Mammary epithelial cell (primary cell): ENCODE results near the gene LRRC28.

Source experiments
- CTCF ChIP-seq, 2 donors: IDR thresholded peaks in 1 of 2; conservative IDR thresholded peaks in 1 of 2; 2 replicates each; pipeline ENCODE4 v1.5.1; 2011 to 2012; ENCODE audit warnings: inconsistent platforms in 2 of 2, low read length in 2 of 2, mild to moderate bottlenecking in 2 of 2, control low read depth in 1 of 2, low read depth in 1 of 2; ENCODE audit not compliant: insufficient read depth in 1 of 2; ENCODE audit errors: extremely low read depth in 1 of 2
- EZH2 ChIP-seq: IDR thresholded peaks from 2 replicates; pipeline ENCODE4 v1.6.1; 2012; ENCODE audit warnings: low read length, inconsistent platforms, borderline replicate concordance

GRCh38 chr15:99341786-99342185, 90.5 kb downstream of the LRRC28 start:
- no peak for TF ChIP-seq EZH2
- TF ChIP-seq CTCF (conservative IDR thresholded peaks at IDR 0.05 in 1 of 2, IDR thresholded peaks at IDR 0.05 in 1 of 2; ENCODE audit: extremely low read depth in 1 of 2, insufficient read depth in 1 of 2, low read depth in 1 of 2, low read length in 2 of 2): no peak
